Pancreas (tissue), 10 donors: ENCODE measurements around the gene SNX30. TPM values are rescaled to one million over a fixed set of nuclear protein-coding genes. Genes with fewer than 3 reads are reported as not detected.

Experiments used
- ATAC-seq, 4 donors: fragments of 200-7000 bp; cut with Tn5 transposase; one replicate each; pipeline versions ENCODE4 v1.8.0 to v1.9.1; 2020; ENCODE audit warnings: mild to moderate bottlenecking in 4 of 4, moderate library complexity in 4 of 4
- DNase-seq, 6 donors: peaks; one replicate each; pipeline ENCODE4 v3.0.0-alpha.2; 2020
- FAIRE-seq: peaks from 2 replicates; lab custom pipeline; 2012; peaks lifted over from hg19 to GRCh38; lab: Jason Lieb, UNC
- H3K27ac ChIP-seq, 4 donors: fragments of 200-600 bp; sonication (generic); 1 replicate in 3 of 4; 2 replicates in 1 of 4; pipeline versions ENCODE4 v1.5.0 to v1.8.0; 2020
- H3K27me3 ChIP-seq, 4 donors: fragments of 200-600 bp; one replicate each; pipeline ENCODE4 v1.8.0; 2021
- H3K36me3 ChIP-seq, 3 donors: fragments of 200-600 bp; sonication (generic) in 1 of 3; one replicate each; pipeline versions ENCODE4 v1.5.0 to v1.8.0; 2020 to 2021
- H3K4me1 ChIP-seq, 3 donors: fragments of 200-600 bp; one replicate each; pipeline ENCODE4 v1.8.0; 2021
- H3K4me3 ChIP-seq, 4 donors: fragments of 200-600 bp; sonication (generic) in 2 of 4; one replicate each; pipeline versions ENCODE4 v1.5.0 to v1.8.0; 2020 to 2021
- H3K9me3 ChIP-seq, 4 donors: fragments of 200-600 bp; one replicate each; pipeline ENCODE4 v1.8.0; 2021
- CTCF ChIP-seq, 4 donors: fragments of 200-600 bp; sonication (generic) in 3 of 4; IDR thresholded peaks; one replicate each; pipeline versions ENCODE4 v1.5.0 to v1.8.0; 2021; ENCODE audit warnings: antibody characterized with exemption in 4 of 4
- WGBS, 2 donors: extraction: QIAGEN DNeasy Blood & Tissue Kit; methylation state at CpG; one replicate each; pipeline ENCODE4 v1.1.7; 2013; 5-methylcytosine and 5-hydroxymethylcytosine counted together
- intact Hi-C, 3 donors: fragments of 100-400 bp; cut with DNase I; formaldehyde crosslinking; loops; one replicate each; pipeline versions ENCODE4 v1.11.1 to v1.14.2; 2022
- polyA plus RNA-seq, 2 donors: library from polyadenylated mRNA; stranded (reverse); fragments of 200-250 nt; gene quantifications; one replicate each; pipeline ENCODE4 v1.2.3, GENCODE V29; 2013
- total RNA-seq, 6 donors: library from RNA; stranded (reverse); fragmentation: NEBNext Ultra II Directional in 4 of 6; extraction: Animal tissue kit (Norgen Biotek cat#: 25700) in 4 of 6; gene quantifications; one replicate each; pipeline versions ENCODE4 v1.2.1 to v1.2.4, GENCODE V29; 2021 to 2023
- donor health status: healthy with polysubstance abuse.
- donor health status: DM: no; HTN: no; CAD: no; lungs with moderate emphysema.
- donor health status: DM: no; HTN: no; CAD: no.
- donor health status: control.
- donor health status: control.
- donor health status: Bipolar disorder and iron deficiency.
- donor health status: DM: yes; HTN: yes; CAD: no.
- donor health status: DM: no; HTN: no; CAD: no.
- donor health status: DM: no; HTN: no; CAD: no.
- donor health status: DM: yes; HTN: yes; CAD: no.

The SNX30 gene
- total and polyA plus RNA-seq, 8 donors, result 2.1 to 8.2 (median 4.1) TPM

GRCh38 chr9:112774006-112774996 is 23.7 kb downstream of the SNX30 start:
- ATAC-seq (peak in 1 of 4 donors; percentile 43), FAIRE-seq (no peak), DNase-seq (no peak)
- no peak for TF ChIP-seq CTCF (IDR thresholded peaks at IDR 0.05)
- no peak overlapping the region for H3K4me3 ChIP-seq
- H3K4me1 ChIP-seq, result peaks cover 0 to 6% (median 0%) of the 10 kb centered on the region in 3 donors
- no peak overlapping the region for H3K27ac ChIP-seq
- intact Hi-C loops, result no loop called here
- no peaks in the 10 kb centered on the region for H3K9me3 ChIP-seq
- WGBS, 2 donors, result 68 to 70% methylated on average over 9 of the region's 9 CpGs
- H3K27me3 ChIP-seq, result no peaks in the 10 kb centered on the region
- no peaks in the 10 kb centered on the region for H3K36me3 ChIP-seq

- intact Hi-C loops, result no loop called here
- no peaks in the 10 kb centered on the region for H3K9me3 ChIP-seq
- H3K27ac ChIP-seq, result no peak overlapping the region
- H3K27me3 ChIP-seq, result no peaks in the 10 kb centered on the region
- no peak for DNase-seq
- no peaks in the 10 kb centered on the region for H3K36me3 ChIP-seq
- no peak for ATAC-seq
- H3K4me1 ChIP-seq, result peaks cover 0 to 6% (median 0%) of the 10 kb centered on the region in 3 donors
- TF ChIP-seq CTCF (IDR thresholded peaks at IDR 0.05), result no peak
- H3K4me3 ChIP-seq, result no peak overlapping the region
- FAIRE-seq, result no peak
Measured at GRCh38 chr9:112777914-112778313, 27.4 kb downstream of the SNX30 start.

DNA sequence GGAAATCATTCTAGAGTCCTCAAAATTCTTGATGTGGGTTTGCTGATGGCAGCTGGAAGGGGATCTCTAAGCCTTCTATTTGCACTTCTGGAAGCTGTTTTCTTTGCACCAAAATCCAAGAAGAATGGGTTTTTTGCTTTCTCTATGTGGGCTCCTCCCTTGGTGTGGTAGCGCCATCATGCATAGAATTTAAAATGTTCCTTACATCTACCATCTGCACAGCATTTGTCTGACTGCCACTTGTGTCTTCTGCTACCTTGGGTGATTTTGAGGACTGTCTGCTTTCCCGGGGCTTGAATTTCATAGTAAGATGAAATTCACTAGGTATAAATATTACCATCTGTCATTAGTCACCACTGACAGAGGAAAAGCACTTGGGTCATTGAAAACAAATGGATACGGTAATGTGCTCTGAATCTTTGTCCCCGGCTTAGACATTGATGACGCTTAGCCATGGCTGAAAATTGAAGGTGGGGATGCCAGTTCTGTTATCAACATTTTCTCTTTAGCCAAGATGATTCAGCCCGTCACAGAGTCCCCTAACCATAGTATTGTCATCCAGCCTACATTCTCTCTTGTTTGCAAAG is 30.0 kb downstream of the SNX30 start:
- no peaks in the 10 kb centered on the region for H3K9me3 ChIP-seq
- H3K27ac ChIP-seq, result no peak overlapping the region
- no peaks in the 10 kb centered on the region for H3K36me3 ChIP-seq
- intact Hi-C loops, result no loop called here
- no peaks in the 10 kb centered on the region for H3K27me3 ChIP-seq
- H3K4me1 ChIP-seq, result peaks cover 0 to 5% (median 0%) of the 10 kb centered on the region in 3 donors
- no peak for TF ChIP-seq CTCF (IDR thresholded peaks at IDR 0.05)
- 86 to 88% methylated on average over 6 of the region's 6 CpGs for WGBS, 2 donors
- DNase-seq (no peak), ATAC-seq (peak in 2 of 4 donors; percentile 29 to 43), FAIRE-seq (no peak)
- no peak overlapping the region for H3K4me3 ChIP-seq

DNA sequence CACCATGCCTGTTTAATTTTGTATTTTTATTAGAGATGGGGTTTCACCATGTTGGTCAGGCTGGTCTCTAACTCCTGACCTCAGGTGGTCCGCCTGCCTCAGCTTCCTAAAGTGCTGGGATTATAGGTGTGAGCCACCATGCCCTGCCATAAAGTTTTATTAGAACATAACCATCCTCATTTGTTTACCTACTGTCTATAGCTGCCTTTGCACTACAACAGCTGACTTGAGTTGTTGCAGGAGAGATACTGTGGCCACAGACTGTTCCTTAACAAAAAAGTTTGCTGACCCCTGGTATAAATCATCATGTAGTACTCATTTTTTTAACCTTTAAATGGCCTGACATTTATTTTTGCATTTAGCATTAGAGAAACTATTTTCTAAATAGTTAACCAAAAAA is 31.7 kb downstream of the SNX30 start:
- no peaks in the 10 kb centered on the region for H3K27me3 ChIP-seq
- H3K4me1 ChIP-seq, result peaks cover 0 to 5% (median 0%) of the 10 kb centered on the region in 3 donors
- FAIRE-seq (no peak), DNase-seq (no peak), ATAC-seq (no peak)
- 96 to 97% methylated on average over 1 of the region's 1 CpG for WGBS, 2 donors
- no peak overlapping the region for H3K4me3 ChIP-seq
- intact Hi-C loops, result no loop called here
- no peaks in the 10 kb centered on the region for H3K36me3 ChIP-seq
- H3K27ac ChIP-seq, result no peak overlapping the region
- TF ChIP-seq CTCF (IDR thresholded peaks at IDR 0.05), result no peak
- no peaks in the 10 kb centered on the region for H3K9me3 ChIP-seq
